Measurements from ENCODE around the gene ZNF18. TPM values are rescaled to one million over a fixed set of nuclear protein-coding genes. Genes with fewer than 3 reads are reported as not detected.

Gene ZNF18
- polyA plus RNA-seq, 3 donors: 4.0 to 8.9 (median 5.4) TPM

DNA sequence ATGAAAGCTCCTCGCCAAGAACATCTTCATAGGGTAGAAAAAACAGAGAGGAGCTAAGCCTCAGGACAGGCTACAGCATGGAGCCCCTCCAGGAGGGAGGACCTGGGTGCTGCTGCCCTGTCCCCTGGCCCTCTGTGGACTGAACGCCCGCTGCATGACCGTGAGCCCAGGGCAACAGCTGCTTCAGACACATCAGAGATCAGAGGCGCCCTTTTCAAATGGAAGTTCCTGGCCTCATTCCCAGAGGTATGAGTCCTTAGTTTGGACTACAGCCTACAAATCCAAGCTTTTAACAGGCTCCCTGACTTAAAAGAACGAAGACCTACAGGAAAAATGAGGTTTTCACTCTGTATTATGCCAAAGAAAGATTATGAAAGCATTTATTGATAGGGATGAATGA lies 48.5 kb downstream of the ZNF18 start:
- Mint-ChIP-seq H3K4me1 (no peaks in the 10 kb centered on the region), H3K36me3 (no peaks in the 10 kb centered on the region), H3K27ac (peak overlapping the region in 1 of 7 donors; percentile 13), H3K4me3 (no peak overlapping the region), H3K9me3 (peaks cover 4 to 12% (median 9%) of the 10 kb centered on the region in 7 donors), H3K27me3 (ENCODE audit: low read depth in 3 of 3) (peaks cover 0 to 1% (median 1%) of the 10 kb centered on the region in 3 donors)
- H3K9ac ChIP-seq (ENCODE audit: insufficient read depth, low read length, poor library complexity, severe bottlenecking): no peak overlapping the region
- no peak for DNase-seq
- no peaks in the 10 kb centered on the region for H3K36me3 ChIP-seq (replicated peaks in 1 of 2; ENCODE audit: control insufficient read depth in 1 of 2, insufficient read depth in 2 of 2, low read length in 2 of 2)
- H4K20me1 ChIP-seq (ENCODE audit: insufficient read depth, low read length): no peaks in the 10 kb centered on the region
- WGBS (ENCODE audit: insufficient coverage): 78% methylated on average over 4 of the region's 6 CpGs
- no peaks in the 10 kb centered on the region for H3K27me3 ChIP-seq (ENCODE audit: control insufficient read depth in 2 of 2, insufficient read depth in 2 of 2, low read length in 2 of 2)
- no peak overlapping the region for H3K27ac ChIP-seq (ENCODE audit: low read depth in 1 of 2, low read length in 2 of 2)
- no peaks in the 10 kb centered on the region for H3K79me2 ChIP-seq (ENCODE audit: insufficient read depth, low read length)
- H3K4me2 ChIP-seq (replicated peaks; ENCODE audit: extremely low read depth, low read length, poor library complexity, severe bottlenecking): no peak overlapping the region
- intact Hi-C loops (cut with micrococcal nuclease): no loop called here
- no peaks in the 10 kb centered on the region for H3K4me1 ChIP-seq (ENCODE audit: control insufficient read depth in 1 of 2, insufficient read depth in 2 of 2, low read length in 2 of 2)
- TF ChIP-seq, protein P1, sequence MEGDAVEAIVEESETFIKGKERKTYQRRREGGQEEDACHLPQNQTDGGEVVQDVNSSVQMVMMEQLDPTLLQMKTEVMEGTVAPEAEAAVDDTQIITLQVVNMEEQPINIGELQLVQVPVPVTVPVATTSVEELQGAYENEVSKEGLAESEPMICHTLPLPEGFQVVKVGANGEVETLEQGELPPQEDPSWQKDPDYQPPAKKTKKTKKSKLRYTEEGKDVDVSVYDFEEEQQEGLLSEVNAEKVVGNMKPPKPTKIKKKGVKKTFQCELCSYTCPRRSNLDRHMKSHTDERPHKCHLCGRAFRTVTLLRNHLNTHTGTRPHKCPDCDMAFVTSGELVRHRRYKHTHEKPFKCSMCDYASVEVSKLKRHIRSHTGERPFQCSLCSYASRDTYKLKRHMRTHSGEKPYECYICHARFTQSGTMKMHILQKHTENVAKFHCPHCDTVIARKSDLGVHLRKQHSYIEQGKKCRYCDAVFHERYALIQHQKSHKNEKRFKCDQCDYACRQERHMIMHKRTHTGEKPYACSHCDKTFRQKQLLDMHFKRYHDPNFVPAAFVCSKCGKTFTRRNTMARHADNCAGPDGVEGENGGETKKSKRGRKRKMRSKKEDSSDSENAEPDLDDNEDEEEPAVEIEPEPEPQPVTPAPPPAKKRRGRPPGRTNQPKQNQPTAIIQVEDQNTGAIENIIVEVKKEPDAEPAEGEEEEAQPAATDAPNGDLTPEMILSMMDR (IDR thresholded peaks at IDR 0.05): no peak
- H2AFZ ChIP-seq (ENCODE audit: insufficient read depth, low read depth, low read length, poor library complexity, severe bottlenecking): no peak overlapping the region
- H3K4me3 ChIP-seq (replicated peaks in 1 of 3; ENCODE audit: low read depth in 2 of 3, low read length in 3 of 3): no peak overlapping the region
- H3K9me3 ChIP-seq (replicated peaks in 1 of 2; ENCODE audit: control insufficient read depth in 1 of 2, insufficient read depth in 1 of 2, low read length in 2 of 2): peaks cover 12 to 14% of the 10 kb centered on the region in 2 donors

DNA sequence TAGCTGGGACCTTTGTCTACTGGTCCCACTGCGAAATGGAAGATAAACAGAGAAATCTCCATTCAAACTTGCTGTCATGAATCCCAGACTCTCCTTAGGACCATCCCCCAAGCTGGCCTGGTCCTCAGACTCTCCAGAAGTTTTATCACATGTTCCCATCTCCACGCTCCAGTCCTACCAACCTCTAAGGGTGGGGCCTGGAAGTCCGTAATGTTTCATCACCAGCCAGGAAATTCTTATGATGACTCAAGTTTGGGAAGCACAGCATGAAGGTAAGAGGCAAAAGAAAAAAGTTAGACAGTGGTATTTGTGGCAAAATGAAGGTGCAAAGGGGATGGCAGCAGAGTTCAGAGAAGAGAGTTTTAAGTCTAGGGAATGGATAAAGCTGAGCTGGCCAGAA lies 52.7 kb downstream of the ZNF18 start:
- Histone ChIP-seq H3K27ac (ENCODE audit: low read depth in 1 of 2, low read length in 2 of 2) (no peak overlapping the region), H3K4me3 (replicated peaks in 1 of 3; ENCODE audit: low read depth in 2 of 3, low read length in 3 of 3) (no peak overlapping the region), H4K20me1 (ENCODE audit: insufficient read depth, low read length) (no peaks in the 10 kb centered on the region), H3K27me3 (ENCODE audit: control insufficient read depth in 2 of 2, insufficient read depth in 2 of 2, low read length in 2 of 2) (no peaks in the 10 kb centered on the region), H3K9ac (ENCODE audit: insufficient read depth, low read length, poor library complexity, severe bottlenecking) (no peak overlapping the region), H3K9me3 (replicated peaks in 1 of 2; ENCODE audit: control insufficient read depth in 1 of 2, insufficient read depth in 1 of 2, low read length in 2 of 2) (no peaks in the 10 kb centered on the region), H3K79me2 (ENCODE audit: insufficient read depth, low read length) (no peaks in the 10 kb centered on the region), H3K4me1 (ENCODE audit: control insufficient read depth in 1 of 2, insufficient read depth in 2 of 2, low read length in 2 of 2) (no peaks in the 10 kb centered on the region), H3K36me3 (replicated peaks in 1 of 2; ENCODE audit: control insufficient read depth in 1 of 2, insufficient read depth in 2 of 2, low read length in 2 of 2) (no peaks in the 10 kb centered on the region), H3K4me2 (replicated peaks; ENCODE audit: extremely low read depth, low read length, poor library complexity, severe bottlenecking) (no peak overlapping the region), H2AFZ (ENCODE audit: insufficient read depth, low read depth, low read length, poor library complexity, severe bottlenecking) (no peak overlapping the region)
- TF ChIP-seq, protein P1 (IDR thresholded peaks at IDR 0.05): no peak
- DNase-seq: no peak
- intact Hi-C loops (cut with micrococcal nuclease): no loop called here
- H3K4me1 Mint-ChIP-seq: no peaks in the 10 kb centered on the region
- no peak overlapping the region for H3K4me3 Mint-ChIP-seq
- H3K27ac Mint-ChIP-seq: no peak overlapping the region
- H3K36me3 Mint-ChIP-seq: no peaks in the 10 kb centered on the region
- peaks cover 0 to 3% (median 0%) of the 10 kb centered on the region in 7 donors for H3K9me3 Mint-ChIP-seq
- peaks cover under 1 to 2% (median 1%) of the 10 kb centered on the region in 3 donors for H3K27me3 Mint-ChIP-seq (ENCODE audit: low read depth in 3 of 3)
- WGBS (ENCODE audit: insufficient coverage): 83% methylated on average over 1 of the region's 3 CpGs

All from CD14-positive monocyte (primary cell).